GM19240 (cell line): ENCODE data around the gene QPCT.

Experiments used
- DNase-seq: peaks from one replicate; pipeline ENCODE4 v3.0.0; 2011; ENCODE audit warnings: low spot score; ENCODE audit not compliant: insufficient read length

QPCT gene

DNA sequence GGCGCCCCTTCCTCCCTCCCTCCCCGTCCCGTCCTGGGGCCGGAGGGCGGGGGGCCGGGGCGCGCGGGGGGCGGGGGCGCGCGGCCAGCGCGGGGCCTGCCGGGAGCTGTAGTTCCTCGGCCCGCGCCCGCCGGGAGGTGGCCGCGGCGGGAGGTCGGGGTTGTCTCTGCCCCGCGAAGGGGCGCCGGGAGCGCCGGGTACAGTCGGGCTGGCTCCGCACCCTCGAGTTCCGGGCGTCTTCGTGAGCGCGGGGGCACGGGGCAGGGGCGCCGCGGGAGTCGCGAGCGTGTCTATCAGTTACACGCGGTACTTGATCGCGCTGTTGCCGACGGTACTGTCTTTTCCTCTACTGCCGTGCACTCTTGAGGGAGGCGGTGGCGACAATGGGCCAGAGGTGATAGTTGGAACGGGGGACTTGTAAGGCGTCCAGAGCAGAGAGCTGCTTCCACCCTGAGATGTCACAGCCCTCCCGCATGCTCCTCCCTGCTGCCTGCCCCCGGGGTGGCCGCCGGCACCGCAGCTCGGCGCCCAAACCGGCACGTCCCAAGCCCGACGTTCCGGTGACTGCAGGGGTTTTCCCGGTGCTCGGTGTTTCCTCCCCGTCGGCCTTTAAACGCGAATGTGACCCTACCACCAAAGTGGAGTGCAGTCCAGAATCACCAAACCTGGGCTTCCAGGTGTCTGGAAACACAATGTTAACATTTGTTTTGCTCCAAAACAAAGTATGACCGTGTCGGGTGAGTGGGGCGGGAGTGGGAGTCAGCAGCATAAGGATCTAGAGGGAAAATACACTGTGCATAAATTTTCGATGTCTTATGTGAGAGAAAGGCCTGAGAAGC lies 19.4 kb upstream of the QPCT start, which contains the start of gene PRKD3:
TSS of gene PRKD3 (minus strand) at position 48 of the 839 bp plus-strand sequence. CDS start 8,309 bp downstream, outside the sequence.
- peak; percentile 47 for DNase-seq

DNA sequence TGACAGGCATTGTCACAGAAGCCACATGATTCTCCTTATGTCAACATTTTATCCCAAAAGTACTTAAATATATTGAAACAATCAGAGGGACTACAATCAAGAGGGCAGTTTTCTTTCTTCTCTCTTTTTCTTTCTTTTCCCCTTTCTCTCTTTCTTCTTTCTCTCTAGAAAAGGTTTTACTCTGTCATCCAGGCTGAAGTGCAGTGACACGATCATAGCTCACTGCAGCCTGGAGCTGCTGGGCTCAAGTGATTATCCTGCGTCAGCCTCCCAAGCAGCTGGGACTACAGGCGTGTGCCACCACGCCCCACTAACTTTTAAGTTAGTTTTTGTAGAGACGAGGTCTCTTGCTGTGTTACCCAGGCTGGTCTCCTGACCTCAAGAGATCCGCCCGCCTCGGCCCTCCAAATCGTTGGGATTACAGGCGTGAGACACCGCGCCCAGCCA lies 18.8 kb upstream of the QPCT start:
- DNase-seq, result no peak

DNA sequence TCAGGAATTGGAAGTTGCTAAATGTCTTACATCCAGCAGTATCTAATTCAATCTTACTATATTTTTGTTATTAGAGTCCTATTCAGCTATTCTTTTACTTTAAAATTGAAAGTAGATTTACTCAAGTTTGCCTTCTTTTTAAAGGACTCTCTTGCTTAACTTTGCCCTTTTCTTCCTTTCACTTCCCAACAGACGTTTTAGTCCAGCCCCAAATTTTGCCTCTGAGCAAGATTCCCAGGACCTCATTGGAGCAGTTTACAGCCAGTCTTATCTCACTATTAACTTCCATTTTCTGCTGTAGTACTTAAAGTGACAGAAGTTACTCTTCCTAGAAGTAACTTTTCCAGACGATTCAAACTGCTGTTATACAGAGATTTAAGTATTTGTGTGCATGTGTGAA lies 18.1 kb upstream of the QPCT start:
- no peak for DNase-seq

DNA sequence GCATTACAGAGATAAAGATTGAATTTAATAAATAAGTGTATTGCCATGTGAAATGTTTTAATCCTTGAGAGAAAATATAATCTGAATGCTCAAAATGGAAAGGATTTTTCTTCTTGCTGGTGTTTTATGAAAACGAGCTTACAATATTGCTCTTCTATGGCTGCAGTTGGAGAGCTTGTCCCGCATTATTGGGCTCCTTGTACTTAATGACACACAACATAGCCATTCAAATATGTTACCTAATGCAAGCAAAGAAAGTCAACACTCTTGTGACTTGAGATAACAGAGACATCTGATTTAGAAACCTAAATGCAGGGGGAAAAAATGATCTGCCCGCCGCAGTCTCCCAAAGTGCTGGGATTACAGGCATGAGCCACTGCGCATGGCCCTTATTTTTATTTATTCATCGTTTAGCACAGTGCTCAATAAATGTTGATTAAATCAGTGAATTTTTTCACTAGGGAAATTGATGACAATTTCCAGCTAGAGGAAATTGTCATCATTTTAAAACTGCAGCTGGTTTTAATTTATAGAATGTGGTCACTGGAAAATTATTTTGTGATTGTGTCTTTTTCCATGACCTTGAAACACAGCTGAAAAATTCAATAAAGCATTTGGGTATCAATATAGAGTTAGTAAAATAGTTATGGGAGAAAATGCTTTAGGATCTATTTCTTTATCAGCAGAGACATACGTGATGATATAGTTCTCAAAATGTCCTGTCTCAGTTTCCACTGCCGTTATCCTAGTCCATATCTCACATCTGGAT lies 17.4 kb upstream of the QPCT start:
- no peak for DNase-seq

DNA sequence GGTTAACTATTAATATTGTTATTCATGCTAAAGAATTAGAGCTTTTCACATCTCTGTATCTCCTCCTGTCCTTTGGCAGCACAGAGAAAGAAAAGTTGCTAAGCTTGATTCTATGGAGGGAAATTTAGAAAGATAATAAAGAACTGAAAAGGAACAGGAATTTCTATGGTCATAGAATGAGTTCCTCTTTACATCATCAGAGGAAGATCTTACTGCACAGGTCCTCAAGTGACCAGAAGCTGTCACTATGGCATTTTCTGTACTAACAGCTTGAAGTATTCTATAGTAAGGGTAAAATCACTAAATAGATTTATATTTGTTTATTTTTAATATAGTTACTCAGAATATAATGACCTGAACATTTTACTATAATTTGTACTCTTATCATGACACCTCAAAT lies 13.7 kb upstream of the QPCT start:
- DNase-seq, result no peak

DNA sequence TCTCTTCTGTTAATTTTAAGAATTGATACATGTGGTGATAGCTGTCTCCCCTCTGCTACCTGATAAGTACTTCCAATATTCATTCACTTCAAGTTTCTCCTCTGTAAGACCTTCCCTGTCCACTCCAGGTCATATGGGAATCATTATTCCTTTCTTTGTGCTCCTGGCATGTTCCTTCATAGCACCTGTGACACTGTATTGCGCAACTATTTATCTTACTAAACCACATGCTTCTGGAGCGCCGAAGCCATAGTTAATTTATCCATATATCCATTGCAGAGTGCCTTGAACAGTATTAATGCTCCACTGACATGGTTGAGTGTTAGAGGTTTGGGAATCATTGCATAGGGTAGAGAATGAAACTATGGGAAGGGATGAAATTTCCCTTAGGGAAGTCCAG lies 11.9 kb upstream of the QPCT start:
- DNase-seq, result no peak

DNA sequence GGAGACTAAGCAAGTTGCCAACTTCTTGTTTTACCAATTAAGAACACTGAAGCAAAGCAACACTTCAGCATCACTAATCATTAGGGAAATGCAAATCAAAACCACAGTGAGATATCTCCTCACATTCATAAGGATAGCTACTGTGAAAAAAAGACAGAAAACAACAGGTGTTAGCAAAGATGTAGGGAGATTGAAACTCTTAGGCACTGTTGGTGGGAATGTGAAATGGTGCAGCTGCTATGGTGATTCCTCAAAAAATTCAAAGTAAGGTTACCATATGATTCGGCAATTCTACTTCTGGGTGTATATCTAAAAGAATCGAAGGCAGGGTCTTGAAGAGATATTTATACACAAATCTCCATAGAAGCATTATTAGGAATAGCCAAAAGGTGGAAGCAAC lies 11.2 kb upstream of the QPCT start:
- no peak for DNase-seq

DNA sequence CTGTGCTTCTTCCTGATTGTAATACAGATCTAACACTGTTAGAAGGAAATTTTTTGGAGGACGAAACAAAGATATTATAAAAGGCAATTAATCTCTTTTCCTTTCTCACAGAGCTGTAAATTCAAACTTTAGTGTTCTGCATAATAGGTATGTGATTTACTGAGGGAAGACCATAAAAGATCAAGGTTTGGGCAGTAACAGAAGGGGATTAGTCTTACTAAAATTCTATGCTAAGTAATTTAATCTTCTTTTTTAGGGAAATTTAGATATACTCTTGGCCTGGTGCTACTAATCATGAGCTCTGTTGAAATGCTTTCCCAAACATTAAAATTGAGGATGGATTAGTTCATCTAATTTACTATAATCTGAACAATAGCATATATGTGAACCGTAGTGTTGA lies 8.8 kb upstream of the QPCT start:
- no peak for DNase-seq

DNA sequence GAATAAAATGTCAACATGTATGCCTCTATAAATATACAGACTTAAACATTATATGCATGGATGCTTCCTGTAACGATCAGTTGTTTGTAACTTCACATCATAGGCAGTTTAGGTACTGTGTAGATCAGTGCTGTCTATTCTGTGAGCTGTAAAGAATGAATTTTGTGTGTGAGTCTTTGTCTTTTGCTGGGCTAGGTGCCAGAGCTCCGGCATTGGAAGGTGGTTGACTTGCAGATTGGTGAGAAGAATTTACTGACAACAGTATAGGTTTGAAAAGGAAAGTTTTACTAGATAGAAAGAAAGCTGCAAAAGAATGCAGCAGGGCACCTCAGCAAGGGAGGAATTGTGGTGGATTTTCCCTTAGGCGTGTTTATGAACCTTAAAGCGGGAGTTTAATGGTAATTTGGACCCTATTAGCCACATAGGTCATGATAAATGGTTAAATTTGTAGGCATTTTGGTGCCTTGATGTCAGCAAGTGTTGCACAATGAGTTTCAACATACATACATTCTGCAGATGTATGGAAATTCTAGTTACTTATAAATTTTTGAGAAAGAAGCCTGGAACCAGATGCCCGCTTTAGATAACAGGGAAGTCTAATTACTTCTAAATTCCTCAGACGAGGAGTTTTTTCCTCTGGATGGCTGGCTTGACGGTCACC lies 6.7 kb upstream of the QPCT start:
- DNase-seq, result no peak

DNA sequence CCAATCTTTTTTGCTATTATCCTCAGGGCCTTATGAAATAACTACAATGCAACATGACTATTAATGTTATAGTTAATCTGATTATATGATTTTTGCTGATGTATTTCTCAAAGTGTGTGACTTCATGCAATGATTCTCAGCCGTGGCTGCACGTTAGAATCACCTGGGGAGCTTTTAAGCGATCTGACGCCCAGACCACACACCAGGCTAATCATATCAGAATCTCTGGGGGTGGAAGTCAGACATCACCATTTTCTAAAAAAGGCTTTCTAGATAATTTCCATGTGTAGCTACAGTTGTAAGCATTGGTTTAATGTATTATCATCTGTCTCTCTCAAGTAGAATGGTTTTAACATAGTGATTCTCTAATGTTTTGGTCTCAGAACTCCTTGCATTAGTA lies 5.5 kb upstream of the QPCT start:
- no peak for DNase-seq

DNA sequence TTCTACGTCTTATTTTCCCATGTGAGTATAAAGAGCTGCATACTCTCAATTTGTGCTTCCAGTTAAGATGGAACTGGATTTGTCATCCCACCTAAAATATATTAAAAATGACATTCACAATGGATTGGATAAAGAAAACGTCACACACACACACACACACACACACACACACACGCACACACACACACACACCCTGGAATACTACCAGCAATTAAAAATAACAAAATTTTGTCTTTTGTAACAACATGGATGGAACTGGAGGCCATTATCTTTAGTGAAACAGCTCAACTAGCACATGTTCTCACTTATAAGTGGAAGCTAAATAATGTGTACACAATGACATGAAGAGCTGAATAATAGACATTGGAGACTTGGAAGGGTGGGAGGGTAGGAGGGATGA lies 3.8 kb upstream of the QPCT start:
- no peak for DNase-seq

DNA sequence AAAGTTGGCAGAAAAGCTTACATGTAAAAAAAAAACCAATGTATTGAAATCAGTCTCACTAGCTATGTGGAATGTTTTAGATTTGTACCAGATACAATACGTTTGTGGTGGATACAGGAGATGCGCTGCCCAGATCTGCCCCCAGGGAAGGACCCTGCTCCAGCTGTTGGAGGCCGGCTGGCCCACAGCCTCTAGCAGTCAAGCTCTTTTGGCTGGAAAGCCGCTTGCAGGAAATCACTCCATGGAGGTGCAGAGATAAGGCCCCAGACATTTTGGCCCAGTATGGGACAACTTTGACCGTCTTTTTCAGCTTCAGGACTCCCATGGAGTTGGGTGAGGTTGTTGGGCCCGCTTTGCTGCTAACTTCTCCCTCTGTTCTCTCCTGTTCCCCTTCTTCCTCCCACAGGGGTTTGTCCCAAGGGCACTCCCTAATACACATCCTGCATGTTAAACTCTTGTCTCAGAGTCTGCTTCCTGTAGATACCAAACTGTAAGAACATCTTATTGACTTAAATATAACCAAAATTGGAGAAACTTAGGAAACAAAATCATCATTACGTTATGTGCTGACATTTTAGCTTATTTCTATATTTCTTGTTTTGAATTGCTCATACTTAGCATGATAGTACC lies 1.7 kb upstream of the QPCT start:
- no peak for DNase-seq

DNA sequence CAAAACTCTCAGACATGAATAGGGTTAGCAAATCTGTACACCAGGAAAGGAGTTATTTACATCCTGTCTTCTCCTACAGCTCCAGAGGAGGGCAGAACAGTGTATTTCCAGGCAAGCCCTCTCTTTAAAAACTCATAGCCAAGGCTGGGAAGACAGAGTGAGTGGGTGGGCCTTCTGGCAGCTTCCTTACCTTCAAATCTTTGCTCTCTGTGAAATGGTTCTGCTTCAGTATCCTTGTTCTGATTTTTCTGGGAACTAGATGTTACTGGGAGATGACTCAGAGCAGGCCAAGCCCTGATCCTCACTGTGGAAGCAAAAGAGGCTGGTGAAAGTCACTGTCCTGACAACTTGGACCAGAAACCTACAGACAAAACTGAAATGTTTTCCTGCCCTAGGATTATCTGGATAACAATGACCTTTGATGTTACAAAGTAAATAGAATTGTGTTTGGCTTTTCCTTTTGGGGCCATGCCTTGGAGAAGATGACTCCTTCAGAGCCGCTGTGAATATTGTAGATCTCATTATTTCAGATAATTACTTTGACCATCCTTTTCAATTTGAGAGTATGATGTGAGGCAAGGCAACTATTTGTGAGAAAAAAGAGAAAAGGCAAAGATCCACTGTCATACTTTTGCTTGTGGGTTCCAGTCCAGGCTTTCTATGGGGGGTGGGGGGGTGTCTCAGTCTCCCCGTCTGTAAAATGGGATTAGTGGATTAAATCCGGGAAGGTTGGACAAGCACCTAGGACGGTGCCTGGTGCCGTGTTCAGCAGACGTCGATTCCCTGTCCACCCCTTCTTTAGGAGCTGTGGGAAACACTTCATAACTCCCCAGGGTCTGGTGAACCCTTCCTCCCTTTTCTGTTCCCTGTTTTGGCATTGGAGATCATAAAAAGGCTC lies 644 bp upstream of the QPCT start:
- no peak for DNase-seq

DNA sequence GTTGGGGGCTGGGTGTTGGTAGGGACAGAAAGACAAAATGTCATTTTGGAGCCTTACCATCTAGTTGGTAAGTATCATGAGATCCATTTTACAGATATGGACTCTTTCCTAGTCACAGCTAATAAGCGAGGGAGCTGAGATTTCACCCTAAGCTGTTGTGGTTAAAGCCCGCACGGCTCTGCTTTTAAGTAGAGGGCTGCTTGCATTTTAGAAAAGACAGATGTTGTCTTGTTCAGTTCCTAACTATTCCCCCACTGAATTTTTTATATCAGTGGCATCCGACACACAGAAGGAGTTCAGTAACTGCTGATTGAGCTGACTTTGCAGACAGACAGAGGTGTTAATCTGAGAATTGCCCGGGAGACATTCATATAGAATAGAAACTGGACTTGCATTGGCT lies 3.7 kb downstream of the QPCT start:
- no peak for DNase-seq

DNA sequence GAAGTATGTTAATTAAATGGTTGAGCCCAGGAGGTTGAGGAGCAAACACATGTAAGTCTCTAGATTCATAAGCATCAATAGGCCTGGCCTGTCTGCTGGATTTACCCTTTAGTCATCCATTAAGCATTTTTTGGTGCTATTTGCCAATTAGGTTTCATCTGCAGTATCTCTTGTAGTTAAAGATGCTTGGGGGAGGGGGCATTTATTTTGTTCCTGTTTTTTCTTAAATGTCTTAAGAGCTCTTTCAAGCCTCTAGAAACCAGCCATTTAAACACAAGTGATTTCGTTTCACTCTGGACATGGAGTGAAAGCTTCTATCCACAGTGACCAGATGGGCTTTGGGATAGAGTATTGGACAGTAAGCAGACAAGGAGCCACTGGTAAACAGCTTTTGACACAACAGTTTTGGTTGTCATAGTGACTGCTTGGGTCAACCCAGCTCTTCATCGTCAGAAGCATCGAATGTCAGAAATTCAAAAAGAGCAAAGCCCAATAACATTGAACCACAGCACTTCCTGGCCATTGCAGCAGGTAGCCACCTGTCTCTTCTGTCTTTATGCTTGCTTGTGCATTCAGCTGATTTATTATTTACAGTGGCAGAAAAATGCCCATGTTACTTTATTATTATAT lies 4.9 kb downstream of the QPCT start:
- DNase-seq, result no peak

DNA sequence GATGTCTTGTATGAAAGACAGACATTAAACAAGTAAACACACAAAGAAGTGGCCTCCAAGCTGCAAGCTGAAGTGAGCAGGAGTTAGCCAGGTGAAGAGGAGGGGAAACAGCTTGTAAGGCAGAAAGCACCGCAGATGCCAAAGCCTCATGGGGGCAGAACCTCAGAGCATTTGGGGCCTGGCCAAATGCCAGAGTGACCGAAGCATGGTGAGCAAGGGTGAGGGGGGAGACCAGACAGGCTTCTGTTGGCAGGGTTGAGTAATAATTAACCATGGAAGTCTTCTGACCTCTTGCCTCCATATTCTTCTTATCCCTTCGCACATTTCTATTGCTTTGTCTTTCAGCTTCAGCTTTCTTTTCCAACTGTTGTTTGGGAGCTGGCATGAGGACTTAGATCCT lies 5.6 kb downstream of the QPCT start:
- DNase-seq, result no peak

DNA sequence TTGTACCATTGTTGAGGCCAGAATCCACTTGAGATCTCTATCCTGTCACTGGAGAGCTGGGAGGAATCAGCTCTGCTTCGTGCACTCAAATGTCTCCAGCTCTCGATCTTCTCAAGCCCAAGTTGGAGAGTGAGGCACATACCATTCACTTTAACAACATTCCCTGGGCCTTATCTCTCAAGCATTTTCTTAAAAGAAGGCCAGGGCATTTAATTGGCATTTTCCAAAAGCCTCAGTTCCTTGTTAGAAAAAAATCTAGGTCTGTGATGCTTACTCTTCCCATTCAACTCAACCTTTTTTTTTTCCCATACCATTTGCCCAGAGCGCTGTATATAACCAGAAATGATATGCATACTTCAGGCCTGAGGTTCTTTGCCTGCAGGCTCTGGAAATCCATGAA lies 10.1 kb downstream of the QPCT start:
- DNase-seq, result no peak

DNA sequence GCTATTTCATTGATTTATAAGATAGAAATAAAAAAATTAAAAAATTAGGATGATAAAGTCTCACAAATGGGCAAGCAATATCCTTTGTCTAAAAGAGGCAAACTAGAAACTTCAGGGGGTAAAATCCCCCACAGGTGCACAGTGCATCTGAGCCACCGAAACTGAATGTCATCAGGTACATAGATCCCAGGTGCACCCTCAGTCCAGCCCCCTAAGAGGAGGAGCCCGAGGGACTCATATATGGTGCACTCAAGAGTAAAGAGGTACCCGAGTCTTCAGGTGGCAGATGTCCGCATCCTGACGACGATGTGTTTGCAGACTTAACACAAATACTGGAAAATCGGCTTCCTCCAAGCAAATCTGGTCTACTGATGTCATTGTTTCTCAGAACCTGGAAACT lies 11.3 kb downstream of the QPCT start:
- DNase-seq, result no peak

DNA sequence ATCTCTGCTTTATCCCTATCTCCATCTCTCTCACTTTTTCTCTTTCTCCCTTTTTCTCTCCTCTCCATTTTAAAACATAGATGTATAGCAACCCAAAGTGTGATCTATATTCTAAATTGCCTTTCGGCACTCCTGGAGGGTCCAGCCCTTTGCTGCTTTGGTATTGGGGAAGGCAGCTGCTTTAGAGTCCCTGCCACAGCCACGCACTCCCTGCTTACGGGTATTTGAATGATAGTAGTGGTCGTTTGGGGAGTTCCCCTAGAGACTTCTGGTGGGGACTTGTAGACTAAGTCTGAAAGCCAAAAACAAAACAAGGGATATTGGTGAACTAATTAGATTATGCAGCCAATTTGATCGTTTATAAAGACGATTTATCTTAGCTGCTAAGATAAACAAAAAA lies 11.9 kb downstream of the QPCT start:
- no peak for DNase-seq

DNA sequence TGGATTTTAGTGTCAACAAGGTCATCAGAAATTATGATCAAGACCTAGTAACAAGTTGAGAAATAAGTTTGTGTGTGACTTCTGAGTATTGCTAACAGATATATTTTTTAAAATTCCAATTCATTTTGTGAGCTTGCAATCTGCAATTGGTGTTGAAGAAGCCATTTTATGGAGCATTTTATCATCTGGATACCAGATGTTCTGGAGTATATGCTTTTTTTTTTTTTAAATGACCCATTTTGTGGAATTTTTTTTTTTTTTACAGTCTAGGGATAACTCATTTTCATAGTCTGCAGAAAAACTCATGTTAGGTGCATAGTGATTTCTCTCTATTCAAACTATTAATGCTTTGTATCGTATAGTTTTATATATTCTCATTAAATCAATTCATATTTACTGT lies 12.6 kb downstream of the QPCT start:
- DNase-seq, result no peak
